HG03460 (cell line): ENCODE measurements around the gene SLC37A3.
"Not testable (repeated sequence)": the region's sequence is repeated elsewhere in the genome, so short reads cannot be mapped to it uniquely, and the experiment has no call there.

Experiments
- ATAC-seq: cut with Tn5 transposase; IDR thresholded peaks from one replicate; pipeline ENCODE4 v1.9.1; 2021; ENCODE audit not compliant: unreplicated experiment

SLC37A3 gene

DNA sequence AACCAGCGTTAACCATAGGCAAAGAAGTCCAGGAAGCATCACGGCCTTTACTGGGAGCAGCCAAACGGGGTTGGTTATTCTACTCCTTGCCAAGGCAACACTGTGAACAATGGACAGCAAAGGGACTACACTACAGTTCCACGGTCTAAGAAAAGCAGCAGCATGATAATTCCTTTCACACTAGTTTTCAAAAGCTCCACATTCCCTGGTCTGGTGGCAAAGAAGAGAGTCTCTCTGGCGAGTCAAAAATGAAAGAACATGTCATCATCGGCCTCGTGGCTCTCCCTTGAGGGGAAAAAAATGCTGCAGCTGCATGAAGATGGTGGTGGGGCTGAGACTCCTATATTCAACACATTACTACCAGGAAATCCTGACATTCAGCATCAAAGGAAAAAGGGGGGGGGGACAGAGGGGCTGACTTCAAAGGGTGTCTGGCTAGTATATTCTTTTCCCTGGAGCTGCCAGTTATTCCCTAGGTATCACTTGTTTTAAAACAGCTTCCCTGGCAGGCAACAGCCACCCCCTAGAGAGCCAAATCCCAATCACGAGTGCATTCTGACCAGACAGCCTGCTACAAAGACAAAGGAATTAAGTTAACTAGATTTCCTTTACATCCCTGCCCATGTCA, 49.1 kb downstream of the SLC37A3 start:
- ATAC-seq: no peak

DNA sequence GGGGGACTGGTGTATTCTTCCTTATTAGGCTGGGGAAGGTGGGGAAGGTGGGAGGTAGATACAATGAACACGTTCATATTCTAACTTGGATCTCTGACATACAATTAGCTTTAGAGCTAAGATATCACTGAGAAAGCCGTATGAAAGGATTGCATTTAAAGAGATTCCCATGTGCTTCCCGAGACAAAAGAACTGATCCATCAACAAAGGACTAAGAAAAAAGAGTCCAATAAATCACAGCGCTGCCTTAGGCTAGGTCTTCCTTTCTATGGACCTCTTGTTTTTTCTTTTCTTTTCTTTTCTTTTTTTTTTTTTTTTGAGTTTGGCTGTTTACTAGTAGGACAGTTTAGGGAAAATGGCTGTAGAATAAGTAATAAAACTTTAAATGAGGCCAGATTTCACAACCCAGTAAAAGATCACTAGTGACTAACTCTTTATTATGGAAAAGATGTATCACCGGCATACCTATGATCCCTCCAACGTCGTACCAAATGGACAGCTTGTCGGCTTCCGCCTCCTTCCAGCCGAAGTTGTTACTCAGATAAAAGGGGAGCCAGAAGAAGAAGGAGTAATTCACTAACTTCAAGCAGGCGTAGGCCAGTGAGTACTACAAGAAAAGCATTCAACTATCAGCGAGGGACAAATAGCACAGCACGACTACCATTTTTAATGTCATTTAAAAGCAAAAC, 50.0 kb downstream of the SLC37A3 start:
- ATAC-seq: no peak

DNA sequence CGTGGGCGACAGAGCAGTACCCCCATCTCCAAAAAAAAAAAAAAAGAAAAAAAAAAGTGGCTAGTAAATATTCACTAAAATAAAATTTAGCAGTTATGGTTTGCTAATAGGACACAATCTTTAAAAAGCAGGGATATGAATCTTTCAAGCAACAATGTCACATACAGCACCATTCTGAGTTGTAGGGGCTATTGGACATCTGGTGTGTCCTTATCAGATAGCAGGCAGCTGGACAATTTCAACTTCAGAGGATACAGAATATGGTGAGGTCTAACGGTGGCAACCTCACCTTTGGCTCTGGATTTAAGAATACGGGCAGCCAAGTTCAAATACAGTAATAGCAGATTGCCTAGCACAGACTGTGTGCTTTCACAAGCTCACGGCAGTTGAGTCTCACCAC, 51.1 kb downstream of the SLC37A3 start:
- no peak for ATAC-seq

DNA sequence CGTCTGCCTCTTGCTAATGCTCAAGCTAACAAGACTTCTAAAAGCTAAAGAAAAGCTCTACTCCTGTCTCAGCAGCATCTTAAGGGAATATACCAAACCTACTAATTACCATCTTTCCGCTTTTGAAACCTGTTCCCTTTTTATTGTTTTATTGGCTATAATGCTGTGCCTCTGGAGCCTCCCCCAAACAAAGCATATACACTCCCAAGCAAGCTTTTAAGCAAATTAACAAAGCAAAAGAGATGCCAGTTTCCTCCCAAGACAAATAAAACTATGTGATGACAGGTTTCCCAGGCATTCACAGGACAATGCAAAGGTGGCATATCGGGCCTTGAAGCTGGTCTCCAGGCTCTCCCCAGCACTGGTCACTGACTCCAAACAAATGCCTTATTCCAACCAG, 52.9 kb downstream of the SLC37A3 start:
- no peak for ATAC-seq

DNA sequence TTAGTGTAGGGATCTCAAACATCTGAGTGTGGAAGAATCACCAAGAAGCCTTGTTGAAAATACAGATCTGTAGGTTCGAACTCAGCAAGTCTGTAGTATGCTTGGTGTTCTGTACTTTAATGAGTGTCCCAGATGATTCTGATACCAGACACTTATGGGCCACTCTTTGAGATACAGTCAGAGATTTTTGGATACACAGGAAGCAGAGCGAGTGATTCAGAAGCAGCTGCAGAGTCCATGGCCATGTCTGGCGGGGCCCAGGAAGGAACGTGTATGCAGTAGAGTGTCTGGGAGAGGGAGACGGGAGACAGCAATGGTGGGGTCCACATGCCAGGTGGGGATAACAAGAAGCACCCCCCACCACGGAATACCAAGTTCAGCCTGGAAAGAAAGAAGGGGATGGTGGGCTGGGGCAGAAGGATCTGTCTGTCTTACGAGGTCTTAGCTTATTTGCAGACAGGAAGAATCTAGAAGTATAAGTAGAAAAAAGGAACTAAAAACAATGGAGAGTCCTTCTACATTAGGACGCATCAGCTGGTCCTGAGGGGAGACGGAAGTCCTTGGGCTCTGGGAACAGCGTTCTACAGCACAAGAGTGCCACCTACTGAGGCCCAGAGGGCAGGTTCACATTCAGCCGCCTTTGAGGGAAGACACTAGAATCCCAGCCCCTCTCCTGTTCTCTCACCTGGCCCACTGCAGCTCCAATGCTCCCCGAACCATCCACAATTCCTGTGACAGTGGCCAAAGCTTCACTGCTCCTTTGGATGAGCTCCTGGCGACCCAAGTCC, 55.4 kb downstream of the SLC37A3 start:
- no peak for ATAC-seq

DNA sequence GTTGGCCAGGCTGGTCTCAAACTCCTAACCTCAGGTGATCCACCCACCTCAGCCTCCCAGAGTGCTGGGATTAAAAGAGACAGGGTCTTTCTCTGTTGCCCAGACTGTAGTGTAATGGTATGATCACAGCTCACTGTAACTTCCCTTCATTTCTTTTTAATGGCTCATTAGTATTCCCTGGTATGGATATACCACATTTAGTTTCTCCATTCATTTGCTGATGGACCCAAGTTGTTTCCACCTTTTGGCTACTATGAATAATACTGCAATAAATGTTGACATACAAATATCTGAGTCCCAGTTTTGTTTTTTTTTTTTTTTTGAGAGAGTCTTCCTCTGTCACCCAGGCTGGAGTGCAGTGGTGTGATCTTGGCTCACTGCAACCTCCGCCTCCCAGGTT, 59.4 kb downstream of the SLC37A3 start:
- not testable (repeated sequence) for ATAC-seq

DNA sequence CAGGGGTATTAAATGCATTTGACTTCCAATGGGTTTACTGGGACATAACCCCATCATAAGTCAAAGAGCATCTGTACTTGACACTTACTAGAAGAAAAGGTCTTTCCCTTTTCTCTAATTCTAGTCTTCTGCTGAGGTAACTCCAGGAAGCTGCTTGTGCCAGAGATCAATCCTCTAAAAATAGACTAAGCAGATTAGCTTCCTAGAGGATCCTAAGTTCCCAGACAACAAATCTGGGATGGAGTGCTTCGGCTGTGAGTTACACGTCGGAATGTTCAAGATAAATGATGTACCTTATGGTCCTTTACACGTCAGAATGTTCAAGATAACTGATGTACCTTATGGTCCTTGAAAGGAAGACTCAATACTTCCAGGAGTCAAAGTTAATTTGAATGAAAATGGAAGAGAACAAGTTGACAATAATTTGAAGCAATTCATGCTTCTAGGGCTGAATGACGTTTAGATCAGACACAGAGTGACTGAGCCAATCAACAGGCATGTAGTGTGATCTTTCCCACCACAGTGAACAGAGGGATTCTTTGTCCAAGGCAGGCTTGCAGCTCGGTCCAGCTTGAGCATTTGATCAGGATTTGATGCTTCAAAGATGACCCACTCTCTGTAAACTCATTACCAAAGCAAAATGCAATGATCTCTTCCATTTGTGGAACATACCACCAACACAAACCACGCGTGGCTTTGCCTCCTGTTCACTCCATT, 63.8 kb downstream of the SLC37A3 start:
- no peak for ATAC-seq

DNA sequence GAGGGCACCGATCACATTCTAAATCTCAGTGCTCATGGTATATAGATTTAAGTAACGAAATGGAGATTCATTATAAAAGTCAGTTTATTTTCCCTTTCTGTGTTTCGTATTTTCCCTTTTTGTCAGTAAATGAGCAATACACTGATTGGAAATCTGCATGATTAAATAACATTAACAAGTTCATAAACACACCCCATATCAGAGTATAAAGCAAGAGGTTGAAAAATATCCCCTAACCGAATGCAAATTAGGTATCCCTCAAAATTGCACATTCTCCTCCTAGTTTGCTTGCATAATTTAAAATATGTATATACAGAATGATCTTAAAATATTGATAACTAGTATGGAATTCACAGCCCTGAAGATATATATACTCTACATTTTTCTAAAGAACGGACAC, 64.6 kb downstream of the SLC37A3 start:
- no peak for ATAC-seq

DNA sequence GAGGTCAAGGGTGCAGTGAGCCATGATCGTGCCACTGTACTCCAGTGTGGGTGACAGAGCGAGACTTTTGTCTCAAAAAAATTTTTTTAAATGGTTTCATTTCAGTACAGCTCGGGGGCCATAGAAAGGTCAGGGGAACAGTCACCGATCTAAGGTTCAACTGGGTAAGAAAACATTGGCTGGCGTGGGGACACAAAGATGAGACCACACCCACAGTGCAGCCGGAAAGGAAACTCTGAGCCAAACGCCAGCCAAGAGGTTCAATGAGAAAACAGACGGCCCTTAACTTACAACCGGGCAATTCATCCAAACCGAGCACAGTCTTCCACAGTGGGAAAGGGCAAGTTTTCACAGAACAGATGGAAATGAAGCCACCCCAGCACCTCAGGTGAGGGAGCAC, 65.1 kb downstream of the SLC37A3 start:
- no peak for ATAC-seq

DNA sequence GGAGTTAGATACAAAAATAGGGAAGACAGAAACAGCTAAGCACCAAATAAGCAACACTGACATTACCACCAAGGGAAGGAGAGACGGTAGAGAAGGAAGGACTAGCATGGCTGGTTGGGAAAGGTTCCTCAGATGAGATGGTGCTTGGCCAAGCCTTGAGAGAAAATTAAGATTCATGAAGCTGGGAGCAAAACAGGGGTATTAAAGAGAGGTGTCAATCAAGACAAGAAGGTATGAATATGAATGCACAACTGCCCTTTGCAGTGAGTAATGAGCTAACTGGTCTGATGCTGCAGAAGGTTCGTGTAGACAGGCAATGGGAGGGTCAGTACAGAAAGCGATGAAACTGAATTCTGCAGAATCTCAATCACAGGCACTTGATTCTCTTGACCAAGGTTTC, 67.7 kb downstream of the SLC37A3 start:
- ATAC-seq: no peak

DNA sequence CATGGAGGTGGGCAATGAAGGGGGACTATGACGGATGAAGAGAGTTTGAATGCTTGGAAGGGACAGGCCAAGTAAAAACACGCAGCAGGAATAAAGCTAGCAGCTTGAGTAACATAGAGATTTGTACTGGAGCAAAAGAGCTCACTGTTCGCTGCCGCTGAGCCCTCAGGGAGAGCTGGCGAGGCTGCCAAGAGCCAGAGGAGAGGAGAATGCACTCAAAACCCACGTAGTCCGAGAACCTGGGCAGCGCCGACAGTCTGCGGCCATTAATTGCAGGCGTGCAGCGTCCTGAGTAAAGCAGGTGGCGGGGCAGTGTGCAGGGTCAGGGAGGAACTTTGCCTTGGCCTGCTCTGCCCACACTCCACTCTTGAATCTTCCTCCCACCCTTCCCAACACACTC, 68.2 kb downstream of the SLC37A3 start:
- ATAC-seq: no peak

DNA sequence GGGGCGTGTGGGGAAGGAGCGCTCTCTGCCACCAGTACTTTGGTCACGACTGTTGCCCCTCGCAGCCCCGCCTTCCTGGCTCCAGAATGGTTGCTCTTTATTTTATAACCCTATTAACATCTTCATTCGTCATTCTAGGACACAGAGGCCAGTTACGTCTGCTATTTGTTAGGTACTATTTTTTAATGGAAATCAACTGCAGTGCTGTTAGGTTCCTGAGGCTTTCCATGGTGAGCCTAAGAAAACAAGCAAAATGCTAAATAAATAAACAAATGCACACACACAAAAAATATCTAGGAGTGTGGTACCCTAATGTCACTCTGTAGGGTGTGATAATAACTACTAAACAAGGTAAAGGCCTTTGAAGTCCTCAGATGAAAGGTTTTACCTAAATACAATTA, 71.1 kb downstream of the SLC37A3 start:
- no peak for ATAC-seq

DNA sequence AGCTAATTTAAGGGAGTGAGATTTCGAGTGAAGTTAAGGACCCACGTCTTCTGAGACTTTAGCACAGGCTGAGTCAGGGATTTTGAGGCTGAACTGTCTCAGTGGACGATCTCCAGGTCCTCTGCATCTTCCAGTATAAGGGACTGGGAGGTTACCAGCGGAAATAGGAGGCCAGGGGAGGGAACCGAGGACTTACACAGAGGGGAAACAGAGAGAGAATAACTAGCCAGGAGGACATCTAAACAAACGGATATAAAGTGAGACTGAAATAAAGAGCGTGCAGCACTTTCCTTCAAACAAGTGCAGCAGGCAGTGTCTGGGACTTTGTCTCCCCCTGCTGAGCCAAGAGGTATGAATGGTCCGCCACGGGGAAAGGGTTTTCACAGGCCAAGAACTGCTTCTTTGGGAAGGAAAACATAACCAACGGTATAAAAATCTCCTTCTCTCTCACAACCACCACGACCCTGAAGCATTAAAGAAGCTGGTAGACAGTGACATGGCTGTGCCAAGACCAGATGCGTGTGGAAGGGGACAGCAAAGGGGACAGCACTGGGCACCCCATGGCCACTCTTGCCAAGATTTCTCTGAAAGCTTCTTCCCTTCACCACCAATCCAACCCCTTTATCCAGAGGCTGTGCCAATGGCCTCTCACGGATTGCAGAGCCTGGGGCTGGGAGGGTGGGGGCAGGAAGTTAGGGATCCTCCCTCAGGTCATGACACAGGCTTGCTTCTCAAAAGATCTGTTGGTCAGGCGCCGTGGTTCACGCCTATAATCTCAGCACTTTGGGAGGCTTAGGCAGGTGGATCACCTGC, 72.0 kb downstream of the SLC37A3 start:
- ATAC-seq: no peak

DNA sequence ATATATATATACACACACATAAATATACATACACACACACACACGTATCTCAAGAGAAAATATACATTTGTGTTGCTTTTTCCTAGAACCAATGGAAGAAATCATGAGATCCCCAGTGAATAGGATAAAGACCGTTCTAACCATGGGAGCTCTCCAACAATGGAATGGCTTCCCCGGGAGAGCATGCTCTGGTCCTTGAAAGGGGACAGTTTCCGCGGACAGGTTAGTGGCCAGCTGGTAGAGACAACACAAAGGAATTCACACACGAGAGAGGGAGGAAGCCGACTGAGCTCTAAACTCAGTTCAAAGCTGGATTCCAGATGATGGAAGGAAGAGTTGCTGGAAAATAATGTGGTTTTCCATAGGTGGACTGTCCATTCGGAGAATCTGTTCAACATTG, 72.7 kb downstream of the SLC37A3 start:
- ATAC-seq: no peak

DNA sequence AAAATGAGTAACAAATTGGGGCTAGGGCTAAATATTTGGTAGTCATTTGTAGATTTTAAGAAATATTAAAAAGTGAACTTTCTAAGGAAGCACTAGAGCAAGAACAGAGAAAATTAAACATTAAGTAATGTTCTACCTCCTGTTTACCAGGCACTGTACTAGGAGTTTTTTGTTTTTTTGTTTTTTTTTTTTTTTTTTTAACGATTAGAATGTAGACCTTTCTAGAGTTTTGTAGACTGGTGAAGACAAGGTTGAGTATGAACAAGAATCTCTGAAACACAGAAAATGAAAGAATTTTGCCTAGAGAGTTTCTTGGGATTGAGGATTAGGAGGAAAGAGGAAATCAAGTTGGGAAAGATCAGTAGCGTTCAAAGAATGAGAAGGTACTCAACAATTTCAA, 73.6 kb downstream of the SLC37A3 start:
- no peak for ATAC-seq

DNA sequence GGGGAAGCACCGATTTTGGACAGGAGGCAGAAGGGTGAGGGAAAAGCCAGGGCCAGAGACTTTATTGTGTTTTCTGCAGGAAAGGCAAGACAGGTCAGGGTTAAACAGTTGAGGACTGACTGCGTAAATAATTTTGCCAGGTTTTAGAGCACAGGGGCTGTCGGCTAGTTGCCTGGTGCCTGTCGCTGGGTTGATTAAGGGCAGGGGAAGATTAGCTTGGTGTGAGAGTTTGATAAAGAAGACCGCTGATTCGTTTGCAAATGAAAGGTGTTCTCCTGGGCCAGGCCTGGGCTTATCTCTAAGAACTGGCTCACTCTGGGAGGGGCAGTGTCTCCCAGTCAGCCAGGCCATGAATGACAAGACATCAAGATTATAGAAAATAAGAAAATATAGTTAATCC, 75.6 kb downstream of the SLC37A3 start:
- no peak for ATAC-seq

DNA sequence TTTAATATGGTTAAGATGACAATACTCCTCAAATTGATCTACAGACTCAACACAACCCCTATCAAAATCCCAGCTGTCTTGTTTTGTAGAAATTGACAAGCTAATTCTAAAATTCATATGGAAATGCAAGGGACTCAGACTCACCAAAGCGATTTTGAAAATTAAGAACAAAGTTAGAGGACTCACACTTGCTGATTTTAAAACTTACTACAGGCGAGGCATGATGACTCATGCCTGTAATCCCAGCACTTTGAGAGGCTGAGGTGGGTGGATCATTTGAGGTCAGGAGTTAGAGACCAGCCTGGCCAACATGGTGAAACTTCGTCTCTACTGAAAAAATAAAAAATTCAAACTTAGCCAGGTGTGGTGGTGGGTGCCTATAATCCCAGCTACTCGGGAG, 78.3 kb downstream of the SLC37A3 start:
- ATAC-seq: not testable (repeated sequence)

DNA sequence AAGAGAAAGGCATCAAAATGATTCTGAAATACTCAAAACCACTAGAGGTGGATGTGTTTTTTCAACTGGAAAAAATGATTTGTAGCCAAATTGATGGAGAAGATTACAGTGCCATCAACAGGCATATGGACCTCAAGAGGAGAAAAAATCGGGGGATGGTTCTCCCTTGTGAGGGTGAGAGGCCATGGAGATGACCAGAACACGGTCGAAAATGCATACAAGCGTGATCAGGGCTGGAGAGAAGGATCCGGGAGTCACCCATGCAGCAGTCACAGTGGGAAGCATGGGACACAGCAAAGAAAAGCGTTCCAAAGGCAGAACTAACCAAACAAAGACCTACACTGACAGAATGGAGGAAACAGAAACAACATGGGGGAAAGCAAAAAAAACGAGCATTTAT, 80.3 kb downstream of the SLC37A3 start:
- ATAC-seq: no peak

DNA sequence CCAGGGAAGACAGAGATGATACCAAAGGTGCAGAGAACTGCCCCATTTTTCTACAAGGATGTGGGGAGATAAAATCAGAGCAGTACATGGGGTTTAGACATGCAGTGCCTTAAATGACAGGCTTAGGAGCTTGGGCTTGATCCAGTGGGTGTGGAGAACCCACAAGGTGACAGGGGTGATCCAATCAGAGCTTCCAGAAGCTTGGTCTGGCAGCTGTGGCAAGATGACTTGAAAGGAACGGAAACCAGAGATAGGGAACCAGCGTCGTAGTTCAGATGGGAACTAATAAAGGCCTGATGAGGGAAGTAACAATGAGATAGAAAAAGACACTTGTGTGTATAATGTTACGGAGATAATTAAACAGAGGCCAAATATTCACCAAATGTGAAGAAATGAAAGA, 80.7 kb downstream of the SLC37A3 start:
- ATAC-seq: no peak

DNA sequence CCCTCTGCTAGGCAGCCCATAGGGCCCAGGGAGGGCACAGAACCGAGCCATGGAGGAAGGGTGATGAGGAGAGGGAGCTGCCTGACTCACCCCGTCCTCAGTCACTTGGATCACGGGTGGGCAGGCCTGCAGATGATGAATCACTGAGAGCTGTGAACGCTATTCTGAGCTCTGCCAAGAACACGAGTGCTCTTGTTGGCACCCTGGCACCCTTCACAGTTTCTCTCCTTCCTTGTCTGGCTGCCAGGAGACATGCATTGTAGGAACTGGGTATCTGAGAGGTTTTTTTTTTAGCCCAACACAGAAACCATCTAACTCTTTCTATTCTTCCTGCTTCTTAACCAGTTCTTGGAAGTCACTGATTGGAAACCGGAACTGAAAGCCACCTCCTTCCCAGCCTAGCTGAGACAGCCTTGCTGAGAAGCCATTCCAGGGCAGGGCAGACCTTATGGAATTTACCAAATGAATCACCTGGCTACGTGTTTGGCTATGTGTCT, 82.1 kb downstream of the SLC37A3 start:
- no peak for ATAC-seq
